HG03103 (cell line): ENCODE results near the gene CTSZ.
"Not testable (repeated sequence)": the region's sequence is repeated elsewhere in the genome, so short reads cannot be mapped to it uniquely, and the experiment has no call there.

Experiments
- ATAC-seq: cut with Tn5 transposase; IDR thresholded peaks from one replicate; pipeline ENCODE4 v1.9.1; 2021; ENCODE audit warnings: low read depth; ENCODE audit not compliant: unreplicated experiment

CTSZ gene

GRCh38 chr20:58950603-58951002, 56.5 kb downstream of the CTSZ start:
- no peak for ATAC-seq

- ATAC-seq: not testable (repeated sequence)
Measured at GRCh38 chr20:58947797-58948388, 59.2 kb downstream of the CTSZ start.

- no peak for ATAC-seq
Measured at GRCh38 chr20:58945965-58946631, 61.0 kb downstream of the CTSZ start.
